Astrocyte (in vitro differentiated cells and primary cell): ENCODE data around the gene RASL12. TPM values are rescaled to one million over a fixed set of nuclear protein-coding genes. Genes with fewer than 3 reads are reported as not detected.

Source experiments
- DNase-seq: peaks from one replicate; pipeline ENCODE4 v3.0.0-alpha.2; 2010; ENCODE audit warnings: low read depth
- FAIRE-seq: peaks from 2 replicates; lab custom pipeline; 2011; peaks lifted over from hg19 to GRCh38; lab: Jason Lieb, UNC
- H2AFZ ChIP-seq: 2 replicates; pipeline ENCODE4 v1.6.0; 2012; ENCODE audit warnings: low read depth, low read length, inconsistent platforms
- H3K27ac ChIP-seq: 2 replicates; pipeline ENCODE4 v1.5.1; 2011; ENCODE audit warnings: low read depth, low read length, inconsistent platforms
- H3K27me3 ChIP-seq: 2 replicates; pipeline ENCODE4 v1.6.0; 2011; ENCODE audit warnings: low read length, inconsistent platforms; ENCODE audit not compliant: insufficient read depth
- H3K36me3 ChIP-seq: 2 replicates; pipeline ENCODE4 v1.5.1; 2011; ENCODE audit warnings: low read length, inconsistent platforms; ENCODE audit not compliant: insufficient read depth
- H3K4me1 ChIP-seq: 2 replicates; pipeline ENCODE4 v1.5.1; 2011; ENCODE audit warnings: low read length, inconsistent platforms; ENCODE audit not compliant: insufficient read depth
- H3K4me2 ChIP-seq: 2 replicates; pipeline ENCODE4 v1.6.0; 2012; ENCODE audit warnings: low read length, inconsistent platforms
- H3K4me3 ChIP-seq: 2 replicates; pipeline ENCODE4 v1.5.1; 2011; ENCODE audit warnings: low read depth, mild to moderate bottlenecking, low read length, inconsistent platforms; ENCODE audit not compliant: insufficient read depth
- H3K79me2 ChIP-seq: 2 replicates; pipeline ENCODE4 v1.6.0; 2012; ENCODE audit warnings: mild to moderate bottlenecking, low read length, inconsistent platforms; ENCODE audit not compliant: insufficient read depth
- H3K9ac ChIP-seq: 2 replicates; pipeline ENCODE4 v1.6.0; 2012; ENCODE audit warnings: mild to moderate bottlenecking, low read length, inconsistent platforms
- H3K9me3 ChIP-seq: 2 replicates; pipeline ENCODE4 v1.5.1; 2012; ENCODE audit warnings: low read depth, mild to moderate bottlenecking, low read length, inconsistent platforms; ENCODE audit not compliant: insufficient read depth
- H4K20me1 ChIP-seq: 2 replicates; pipeline ENCODE4 v1.6.0; 2012; ENCODE audit warnings: low read length, inconsistent platforms; ENCODE audit not compliant: insufficient read depth
- H3K27ac Mint-ChIP-seq: one replicate; pipeline ENCODE4 v1.8.0; 2021; ENCODE audit warnings: mild to moderate bottlenecking, mixed read lengths; ENCODE audit not compliant: unreplicated experiment
- H3K27me3 Mint-ChIP-seq: one replicate; pipeline ENCODE4 v1.8.0; 2021; ENCODE audit warnings: low read depth, mixed read lengths; ENCODE audit not compliant: unreplicated experiment
- H3K36me3 Mint-ChIP-seq: one replicate; pipeline ENCODE4 v1.8.0; 2021; ENCODE audit warnings: low read depth, mixed read lengths; ENCODE audit not compliant: unreplicated experiment
- H3K4me1 Mint-ChIP-seq: one replicate; pipeline ENCODE4 v1.8.0; 2021; ENCODE audit warnings: low read depth, mixed read lengths; ENCODE audit not compliant: unreplicated experiment
- H3K4me3 Mint-ChIP-seq: one replicate; pipeline ENCODE4 v1.8.0; 2021; ENCODE audit warnings: mild to moderate bottlenecking, moderate library complexity, mixed read lengths; ENCODE audit not compliant: unreplicated experiment
- H3K9me3 Mint-ChIP-seq: one replicate; pipeline ENCODE4 v1.8.0; 2021; ENCODE audit warnings: mild to moderate bottlenecking, mixed read lengths; ENCODE audit not compliant: unreplicated experiment
- CTCF ChIP-seq: IDR thresholded peaks from 2 replicates; pipeline ENCODE4 v1.5.1; 2011; ENCODE audit warnings: low read depth, mild to moderate bottlenecking, inconsistent platforms, low read length, moderate library complexity; ENCODE audit not compliant: insufficient read depth
- EZH2 ChIP-seq: IDR thresholded peaks from 2 replicates; pipeline ENCODE4 v1.6.1; 2012; ENCODE audit warnings: mild to moderate bottlenecking, low read length, inconsistent platforms; ENCODE audit not compliant: insufficient read depth
- total RNA-seq: library from RNA; stranded (reverse); gene quantifications from 2 replicates; pipeline ENCODE4 v1.2.1, GENCODE V29; 2021

The RASL12 gene
- total RNA-seq, 1 donor from 2014 or later, result 0.32 TPM

- FAIRE-seq, result no peak
- H3K27ac ChIP-seq, result no peak overlapping the region
- no peaks in the 10 kb centered on the region for H3K36me3 Mint-ChIP-seq
- no peak for TF ChIP-seq EZH2
- no peak for TF ChIP-seq CTCF
- peaks cover 27% of the 10 kb centered on the region for H3K4me1 ChIP-seq
- no peaks in the 10 kb centered on the region for H4K20me1 ChIP-seq
- H3K4me3 ChIP-seq, result no peak overlapping the region
- no peaks in the 10 kb centered on the region for H3K9me3 Mint-ChIP-seq
- H3K4me3 Mint-ChIP-seq, result no peak overlapping the region
- no peaks in the 10 kb centered on the region for H3K9me3 ChIP-seq
- no peak for DNase-seq
- no peak overlapping the region for H3K9ac ChIP-seq
- H2AFZ ChIP-seq, result no peak overlapping the region
- H3K79me2 ChIP-seq, result no peaks in the 10 kb centered on the region
- H3K27ac Mint-ChIP-seq, result no peak overlapping the region
- peak overlapping the region; percentile 60 for H3K4me2 ChIP-seq
- peaks cover 30% of the 10 kb centered on the region for H3K4me1 Mint-ChIP-seq
- peaks cover 38% of the 10 kb centered on the region for H3K27me3 ChIP-seq
- H3K36me3 ChIP-seq, result no peaks in the 10 kb centered on the region
- H3K27me3 Mint-ChIP-seq, result peaks cover 41% of the 10 kb centered on the region
Observed at GRCh38 chr15:65067317-65067644, 510 bp downstream of the RASL12 start.

- Histone ChIP-seq H3K79me2 (no peaks in the 10 kb centered on the region), H3K4me2 (no peak overlapping the region), H3K9ac (no peak overlapping the region), H3K36me3 (no peaks in the 10 kb centered on the region), H3K4me3 (no peak overlapping the region), H3K27ac (no peak overlapping the region), H2AFZ (no peak overlapping the region), H3K4me1 (peaks cover 22% of the 10 kb centered on the region), H4K20me1 (no peaks in the 10 kb centered on the region), H3K9me3 (no peaks in the 10 kb centered on the region), H3K27me3 (peaks cover 41% of the 10 kb centered on the region)
- Mint-ChIP-seq H3K27ac (no peak overlapping the region), H3K4me1 (peaks cover 30% of the 10 kb centered on the region), H3K27me3 (peaks cover 43% of the 10 kb centered on the region), H3K9me3 (no peaks in the 10 kb centered on the region), H3K4me3 (no peak overlapping the region), H3K36me3 (no peaks in the 10 kb centered on the region)
- FAIRE-seq, result no peak
- DNase-seq, result no peak
- TF ChIP-seq EZH2, result no peak
- no peak for TF ChIP-seq CTCF
Observed at GRCh38 chr15:65066635-65067316, 1.0 kb downstream of the RASL12 start.

GRCh38 chr15:65066001-65066634, 1.7 kb downstream of the RASL12 start:
- Histone ChIP-seq H2AFZ (no peak overlapping the region), H3K4me2 (no peak overlapping the region), H3K4me1 (peaks cover 17% of the 10 kb centered on the region), H3K27ac (no peak overlapping the region), H4K20me1 (no peaks in the 10 kb centered on the region), H3K4me3 (no peak overlapping the region), H3K27me3 (peaks cover 44% of the 10 kb centered on the region), H3K9ac (no peak overlapping the region), H3K9me3 (no peaks in the 10 kb centered on the region), H3K36me3 (no peaks in the 10 kb centered on the region), H3K79me2 (no peaks in the 10 kb centered on the region)
- Mint-ChIP-seq H3K36me3 (no peaks in the 10 kb centered on the region), H3K4me3 (no peak overlapping the region), H3K27ac (no peak overlapping the region), H3K27me3 (peaks cover 42% of the 10 kb centered on the region), H3K9me3 (no peaks in the 10 kb centered on the region), H3K4me1 (peaks cover 30% of the 10 kb centered on the region)
- no peak for FAIRE-seq
- no peak for TF ChIP-seq EZH2
- TF ChIP-seq CTCF, result no peak
- DNase-seq, result peak; percentile 36
